ENCODE measurements around the gene AK3. TPM values are rescaled to one million over a fixed set of nuclear protein-coding genes. Genes with fewer than 3 reads are reported as not detected.

The AK3 gene
- total and polyA plus RNA-seq, 2 of the 8 experiments (the other 6 are each of a cell fraction or from before 2014, with no cell fraction given): 8.9 to 30.0 TPM

- peak; percentile 86 to 92; a peak in 3 of 4 replicates for TF ChIP-seq SIN3A (conservative IDR thresholded peaks at IDR 0.05 in 1 of 2, IDR thresholded peaks at IDR 0.05 in 1 of 2; ENCODE audit: low read depth in 1 of 2, low read length in 2 of 2)
- TF ChIP-seq YY1 (IDR thresholded peaks at IDR 0.05; ENCODE audit: low read depth, low read length): peak; percentile 55; the same call in 1 of the 2 replicates
- no peak; the same call in none of the 2 replicates for TF ChIP-seq RBBP5 (IDR thresholded peaks at IDR 0.05; ENCODE audit: borderline replicate concordance, low read depth, low read length)
- 0 out of 2 replicates have a peak, but pooled peaks have one; percentile 12 for TF ChIP-seq SP1 (IDR thresholded peaks at IDR 0.05; ENCODE audit: low read depth, low read length)
- peak; percentile 40; the same call in 1 of the 2 replicates for TF ChIP-seq JUND (IDR thresholded peaks at IDR 0.05; ENCODE audit: low read length)
- peak; percentile 84 for TF ChIP-seq TBP (IDR thresholded peaks at IDR 0.05; ENCODE audit: low read depth, low read length)
- TF ChIP-seq CEBPB (IDR thresholded peaks at IDR 0.05; ENCODE audit: low read depth, low read length): peak; percentile 88
- TF ChIP-seq SP4 (IDR thresholded peaks at IDR 0.05; ENCODE audit: low read length): no peak
- TF ChIP-seq RFX5 (IDR thresholded peaks at IDR 0.05; ENCODE audit: borderline replicate concordance, low read depth, low read length): no peak
- TF ChIP-seq HDAC2 (IDR thresholded peaks at IDR 0.05; ENCODE audit: borderline replicate concordance in 1 of 2, low read depth in 2 of 2, low read length in 2 of 2): peak in 1 of 2 experiments; percentile 62; a peak in 2 of 4 replicates
- TF ChIP-seq POU5F1 (IDR thresholded peaks at IDR 0.05; ENCODE audit: low read depth, low read length): no peak
- no peak for TF ChIP-seq SIRT6 (IDR thresholded peaks at IDR 0.05; ENCODE audit: low read length)
Measured at GRCh38 chr9:4662108-4662988, 78.7 kb downstream of the AK3 start, which contains the start of gene PLPP6 (continued).

All from H1 (cell line).